Left ventricle myocardium inferior (tissue), 1 donor: ENCODE measurements around the gene TOP2B. TPM values are rescaled to one million over a fixed set of nuclear protein-coding genes. Genes with fewer than 3 reads are reported as not detected.

Experiments used
- DNase-seq: peaks from one replicate; pipeline ENCODE4 v3.0.0-alpha.2; 2020
- H3K27ac ChIP-seq: fragments of 200-600 bp; replicated peaks from 2 replicates; pipeline ENCODE4 v1.8.0; 2021
- H3K27me3 ChIP-seq: fragments of 200-600 bp; 2 replicates; pipeline ENCODE4 v1.8.0; 2021; ENCODE audit warnings: low read depth
- H3K36me3 ChIP-seq: fragments of 200-600 bp; 2 replicates; pipeline ENCODE4 v1.8.0; 2021
- H3K4me1 ChIP-seq: fragments of 200-600 bp; 2 replicates; pipeline ENCODE4 v1.8.0; 2021
- H3K4me3 ChIP-seq: fragments of 200-600 bp; 2 replicates; pipeline ENCODE4 v1.8.0; 2021; ENCODE audit warnings: mild to moderate bottlenecking, moderate library complexity
- H3K9me3 ChIP-seq: fragments of 200-600 bp; replicated peaks from 2 replicates; pipeline ENCODE4 v1.8.0; 2021
- CTCF ChIP-seq: fragments of 200-600 bp; IDR thresholded peaks from 2 replicates; pipeline ENCODE4 v1.8.0; 2021; ENCODE audit warnings: antibody characterized with exemption, mild to moderate bottlenecking, borderline replicate concordance
- intact Hi-C: fragments of 100-400 bp; cut with micrococcal nuclease; formaldehyde crosslinking; loops from one replicate; pipeline ENCODE4 v1.11.0; 2022
- total RNA-seq: library from RNA; stranded (reverse); fragmentation: NEBNext Ultra II Directional; extraction: Animal tissue kit (Norgen Biotek cat#: 25700); gene quantifications from one replicate; pipeline ENCODE4 v1.2.1, GENCODE V29; 2021
- donor health status: DM: no; HTN: yes; CAD: no; lungs with severe emphysema.

Gene TOP2B
- total RNA-seq, 1 donor from 2014 or later: 101 TPM

DNA sequence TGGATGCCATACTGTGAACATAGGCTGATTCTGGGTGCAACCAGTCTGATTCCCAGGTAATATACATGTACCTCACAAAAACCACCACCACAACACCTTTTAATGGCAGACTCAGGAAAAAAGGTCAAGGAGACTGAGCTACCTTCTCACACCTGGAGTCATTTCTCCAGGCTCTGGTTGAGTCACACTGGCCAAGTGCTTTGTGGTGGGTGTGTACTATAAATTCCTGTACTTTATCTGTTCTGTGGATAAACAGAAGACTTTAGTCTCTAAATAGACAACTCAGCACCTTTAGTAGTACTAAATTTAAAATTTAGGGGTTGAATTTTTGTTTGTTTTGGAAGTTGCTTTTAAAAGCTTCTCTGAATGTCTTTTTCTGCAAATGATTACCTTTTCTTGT, 46.7 kb downstream of the TOP2B start:
- Histone ChIP-seq H3K4me3 (no peak overlapping the region), H3K27ac (no peak overlapping the region), H3K4me1 (no peaks in the 10 kb centered on the region), H3K9me3 (no peaks in the 10 kb centered on the region), H3K27me3 (no peaks in the 10 kb centered on the region), H3K36me3 (peaks cover 78% of the 10 kb centered on the region)
- no peak for TF ChIP-seq CTCF
- intact Hi-C loops: no loop called here
- DNase-seq: no peak

- no peaks in the 10 kb centered on the region for H3K27me3 ChIP-seq
- no peak for DNase-seq
- no peaks in the 10 kb centered on the region for H3K4me1 ChIP-seq
- H3K27ac ChIP-seq: no peak overlapping the region
- peaks cover 93% of the 10 kb centered on the region for H3K36me3 ChIP-seq
- TF ChIP-seq CTCF: no peak
- no peak overlapping the region for H3K4me3 ChIP-seq
- intact Hi-C loops: no loop called here
- no peaks in the 10 kb centered on the region for H3K9me3 ChIP-seq
Observed at GRCh38 chr3:25611193-25611592, 53.5 kb downstream of the TOP2B start.

- no peak overlapping the region for H3K27ac ChIP-seq
- peaks cover 97% of the 10 kb centered on the region for H3K36me3 ChIP-seq
- TF ChIP-seq CTCF: no peak
- no peak for DNase-seq
- no peak overlapping the region for H3K4me3 ChIP-seq
- intact Hi-C loops: no loop called here
- H3K9me3 ChIP-seq: no peaks in the 10 kb centered on the region
- H3K27me3 ChIP-seq: no peaks in the 10 kb centered on the region
- no peaks in the 10 kb centered on the region for H3K4me1 ChIP-seq
Observed at GRCh38 chr3:25610779-25611178, 53.9 kb downstream of the TOP2B start.

- Histone ChIP-seq H3K27ac (no peak overlapping the region), H3K27me3 (no peaks in the 10 kb centered on the region), H3K9me3 (no peaks in the 10 kb centered on the region), H3K4me1 (peaks cover 5% of the 10 kb centered on the region), H3K36me3 (peaks cover 98% of the 10 kb centered on the region), H3K4me3 (no peak overlapping the region)
- no peak for TF ChIP-seq CTCF
- no peak for DNase-seq
- intact Hi-C loops: no loop called here
Observed at GRCh38 chr3:25610167-25610566, 54.5 kb downstream of the TOP2B start.

- H3K27ac ChIP-seq: peak overlapping the region; percentile 65
- H3K27me3 ChIP-seq: no peaks in the 10 kb centered on the region
- peaks cover 78% of the 10 kb centered on the region for H3K36me3 ChIP-seq
- intact Hi-C loops: no loop called here
- DNase-seq: no peak
- no peak for TF ChIP-seq CTCF
- H3K4me3 ChIP-seq: no peak overlapping the region
- peaks cover 28% of the 10 kb centered on the region for H3K4me1 ChIP-seq
- no peaks in the 10 kb centered on the region for H3K9me3 ChIP-seq
Observed at GRCh38 chr3:25604107-25604805, 60.5 kb downstream of the TOP2B start.
